ENCODE data around the gene TOR1AIP2.

TOR1AIP2 gene

GRCh38 chr1:179798213-179798863 lies 79.3 kb downstream of the TOR1AIP2 start:
- ChIA-PET CTCF (interaction anchor here (0.5 to 2.6 kb wide), 3 partner anchors 11 to 1324 kb away, joined by 3 to 9 read pairs (median 3); no protein-coding TSS in a partner anchor), POLR2A (ENCODE audit: low non-redundant PET) (no interaction called here)
- TF ChIP-seq CTCF (conservative IDR thresholded peaks at IDR 0.05; ENCODE audit: low read depth) = no peak
- DNase-seq (ENCODE audit: low spot score) = no peak
- H3K27ac ChIP-seq = no peak overlapping the region

- POLR2A ChIA-PET (ENCODE audit: low non-redundant PET) = no interaction called here
- TF ChIP-seq CTCF (conservative IDR thresholded peaks at IDR 0.05; ENCODE audit: low read depth) = no peak
- no peak for DNase-seq (ENCODE audit: low spot score)
- no peak overlapping the region for H3K27ac ChIP-seq
- CTCF ChIA-PET = no interaction called here
Observed at GRCh38 chr1:179794669-179795068, 82.9 kb downstream of the TOR1AIP2 start.

GRCh38 chr1:179794146-179794545 lies 83.5 kb downstream of the TOR1AIP2 start:
- POLR2A ChIA-PET (ENCODE audit: low non-redundant PET) = no interaction called here
- CTCF ChIA-PET = interaction anchor here (1.1 kb wide), 1 partner anchor 20 kb away, joined by 3 read pairs; no protein-coding TSS in a partner anchor
- no peak for DNase-seq (ENCODE audit: low spot score)
- H3K27ac ChIP-seq = no peak overlapping the region
- TF ChIP-seq CTCF (conservative IDR thresholded peaks at IDR 0.05; ENCODE audit: low read depth) = no peak

GRCh38 chr1:179793281-179793680 lies 84.3 kb downstream of the TOR1AIP2 start:
- ChIA-PET CTCF (interaction anchor here (1.1 kb wide), 1 partner anchor 21 kb away, joined by 3 read pairs; no protein-coding TSS in a partner anchor), POLR2A (ENCODE audit: low non-redundant PET) (no interaction called here)
- H3K27ac ChIP-seq = no peak overlapping the region
- no peak for DNase-seq (ENCODE audit: low spot score)
- TF ChIP-seq CTCF (conservative IDR thresholded peaks at IDR 0.05; ENCODE audit: low read depth) = no peak

All from RWPE1 (cell line).